Measurements from ENCODE around the gene BTNL9. TPM values are rescaled to one million over a fixed set of nuclear protein-coding genes. Genes with fewer than 3 reads are reported as not detected.

Gene BTNL9
- polyA plus RNA-seq, 1 donor (not counting 4 experiments of a cell fraction or from before 2014, with no cell fraction given), result 0.07 TPM

- Histone ChIP-seq H2AFZ (ENCODE audit: control insufficient read depth, low read length) (no peak overlapping the region), H3K27ac (ENCODE audit: control insufficient read depth, insufficient read depth, low read length) (no peak overlapping the region), H3K27me3 (ENCODE audit: control insufficient read depth, extremely low read depth, insufficient read depth, low read length) (no peaks in the 10 kb centered on the region), H3K4me2 (ENCODE audit: control insufficient read depth, extremely low read depth, insufficient read depth, low read depth, low read length) (no peak overlapping the region), H3K36me3 (ENCODE audit: control insufficient read depth in 2 of 2, extremely low read depth in 1 of 2, insufficient read depth in 2 of 2, low read length in 2 of 2) (no peaks in the 10 kb centered on the region), H3K4me1 (ENCODE audit: control insufficient read depth, extremely low read depth, insufficient read depth, low read length) (no peaks in the 10 kb centered on the region), H3K79me2 (ENCODE audit: control insufficient read depth, insufficient read depth, low read length) (no peaks in the 10 kb centered on the region), H4K20me1 (ENCODE audit: control insufficient read depth, extremely low read depth, insufficient read depth, low read length) (no peaks in the 10 kb centered on the region), H3K9ac (ENCODE audit: control insufficient read depth, extremely low read depth, insufficient read depth, low read length) (no peak overlapping the region), H3K4me3 (ENCODE audit: control insufficient read depth in 2 of 3, extremely low read depth in 1 of 3, insufficient read depth in 2 of 3, low read depth in 1 of 3, low read length in 3 of 3) (no peak overlapping the region), H3K9me1 (ENCODE audit: control insufficient read depth, extremely low read depth, insufficient read depth, low read length) (no peaks in the 10 kb centered on the region), H3K9me3 (ENCODE audit: control insufficient read depth, low read depth, low read length) (no peaks in the 10 kb centered on the region)
- dilution Hi-C loops (cut with MboI; ENCODE audit: extremely low pct_ligation_motif_present, low sequenced_read_pairs), result no loop called here
- no peak for TF ChIP-seq EZH2 (IDR thresholded peaks at IDR 0.05; ENCODE audit: low read length)
- TF ChIP-seq, protein P1, sequence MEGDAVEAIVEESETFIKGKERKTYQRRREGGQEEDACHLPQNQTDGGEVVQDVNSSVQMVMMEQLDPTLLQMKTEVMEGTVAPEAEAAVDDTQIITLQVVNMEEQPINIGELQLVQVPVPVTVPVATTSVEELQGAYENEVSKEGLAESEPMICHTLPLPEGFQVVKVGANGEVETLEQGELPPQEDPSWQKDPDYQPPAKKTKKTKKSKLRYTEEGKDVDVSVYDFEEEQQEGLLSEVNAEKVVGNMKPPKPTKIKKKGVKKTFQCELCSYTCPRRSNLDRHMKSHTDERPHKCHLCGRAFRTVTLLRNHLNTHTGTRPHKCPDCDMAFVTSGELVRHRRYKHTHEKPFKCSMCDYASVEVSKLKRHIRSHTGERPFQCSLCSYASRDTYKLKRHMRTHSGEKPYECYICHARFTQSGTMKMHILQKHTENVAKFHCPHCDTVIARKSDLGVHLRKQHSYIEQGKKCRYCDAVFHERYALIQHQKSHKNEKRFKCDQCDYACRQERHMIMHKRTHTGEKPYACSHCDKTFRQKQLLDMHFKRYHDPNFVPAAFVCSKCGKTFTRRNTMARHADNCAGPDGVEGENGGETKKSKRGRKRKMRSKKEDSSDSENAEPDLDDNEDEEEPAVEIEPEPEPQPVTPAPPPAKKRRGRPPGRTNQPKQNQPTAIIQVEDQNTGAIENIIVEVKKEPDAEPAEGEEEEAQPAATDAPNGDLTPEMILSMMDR (optimal IDR thresholded peaks at IDR 0.05 in 1 of 3, IDR thresholded peaks at IDR 0.05 in 1 of 3, conservative IDR thresholded peaks at IDR 0.05 in 1 of 3; ENCODE audit: extremely low read depth in 1 of 3, insufficient read depth in 2 of 3, low read length in 3 of 3), result no peak
- FAIRE-seq (no peak), DNase-seq (ENCODE audit: low read depth, low spot score) (no peak)
These were observed 36.9 kb downstream of the BTNL9 start for GRCh38 chr5:181076920-181077319.

- no peak for FAIRE-seq
These were observed 41.9 kb downstream of the BTNL9 start for GRCh38 chr5:181081989-181082388.

More at GRCh38 chr5:181081989-181082388, 41.9 kb downstream of the BTNL9 start:
- no peaks in the 10 kb centered on the region for H4K20me1 ChIP-seq (ENCODE audit: control insufficient read depth, extremely low read depth, insufficient read depth, low read length)
- no peak overlapping the region for H3K4me2 ChIP-seq (ENCODE audit: control insufficient read depth, extremely low read depth, insufficient read depth, low read depth, low read length)
- peaks cover 6% of the 10 kb centered on the region for H3K27me3 ChIP-seq (ENCODE audit: control insufficient read depth, extremely low read depth, insufficient read depth, low read length)
- no peak overlapping the region for H3K9ac ChIP-seq (ENCODE audit: control insufficient read depth, extremely low read depth, insufficient read depth, low read length)
- dilution Hi-C loops (cut with MboI; ENCODE audit: extremely low pct_ligation_motif_present, low sequenced_read_pairs), result no loop called here
- H3K9me3 ChIP-seq (ENCODE audit: control insufficient read depth, low read depth, low read length), result no peaks in the 10 kb centered on the region
- DNase-seq (ENCODE audit: low read depth, low spot score), result no peak
- no peaks in the 10 kb centered on the region for H3K9me1 ChIP-seq (ENCODE audit: control insufficient read depth, extremely low read depth, insufficient read depth, low read length)
- no peaks in the 10 kb centered on the region for H3K36me3 ChIP-seq (ENCODE audit: control insufficient read depth in 2 of 2, extremely low read depth in 1 of 2, insufficient read depth in 2 of 2, low read length in 2 of 2)
- no peak overlapping the region for H3K4me3 ChIP-seq (ENCODE audit: control insufficient read depth in 2 of 3, extremely low read depth in 1 of 3, insufficient read depth in 2 of 3, low read depth in 1 of 3, low read length in 3 of 3)
- H3K27ac ChIP-seq (ENCODE audit: control insufficient read depth, insufficient read depth, low read length), result no peak overlapping the region
- H2AFZ ChIP-seq (ENCODE audit: control insufficient read depth, low read length), result no peak overlapping the region
- TF ChIP-seq EZH2 (IDR thresholded peaks at IDR 0.05; ENCODE audit: low read length), result no peak
- TF ChIP-seq, protein P1 (optimal IDR thresholded peaks at IDR 0.05 in 1 of 3, IDR thresholded peaks at IDR 0.05 in 1 of 3, conservative IDR thresholded peaks at IDR 0.05 in 1 of 3; ENCODE audit: extremely low read depth in 1 of 3, insufficient read depth in 2 of 3, low read length in 3 of 3), result no peak
- H3K79me2 ChIP-seq (ENCODE audit: control insufficient read depth, insufficient read depth, low read length), result no peaks in the 10 kb centered on the region
- H3K4me1 ChIP-seq (ENCODE audit: control insufficient read depth, extremely low read depth, insufficient read depth, low read length), result no peaks in the 10 kb centered on the region
